GM19023 (cell line): ENCODE results near the gene SQOR.
"Not testable (repeated sequence)": the region's sequence is repeated elsewhere in the genome, so short reads cannot be mapped to it uniquely, and the experiment has no call there.

Source experiments
- ATAC-seq: cut with Tn5 transposase; IDR thresholded peaks from one replicate; pipeline ENCODE4 v1.9.1; 2021; ENCODE audit warnings: mild to moderate bottlenecking, moderate library complexity; ENCODE audit not compliant: unreplicated experiment

The SQOR gene

DNA sequence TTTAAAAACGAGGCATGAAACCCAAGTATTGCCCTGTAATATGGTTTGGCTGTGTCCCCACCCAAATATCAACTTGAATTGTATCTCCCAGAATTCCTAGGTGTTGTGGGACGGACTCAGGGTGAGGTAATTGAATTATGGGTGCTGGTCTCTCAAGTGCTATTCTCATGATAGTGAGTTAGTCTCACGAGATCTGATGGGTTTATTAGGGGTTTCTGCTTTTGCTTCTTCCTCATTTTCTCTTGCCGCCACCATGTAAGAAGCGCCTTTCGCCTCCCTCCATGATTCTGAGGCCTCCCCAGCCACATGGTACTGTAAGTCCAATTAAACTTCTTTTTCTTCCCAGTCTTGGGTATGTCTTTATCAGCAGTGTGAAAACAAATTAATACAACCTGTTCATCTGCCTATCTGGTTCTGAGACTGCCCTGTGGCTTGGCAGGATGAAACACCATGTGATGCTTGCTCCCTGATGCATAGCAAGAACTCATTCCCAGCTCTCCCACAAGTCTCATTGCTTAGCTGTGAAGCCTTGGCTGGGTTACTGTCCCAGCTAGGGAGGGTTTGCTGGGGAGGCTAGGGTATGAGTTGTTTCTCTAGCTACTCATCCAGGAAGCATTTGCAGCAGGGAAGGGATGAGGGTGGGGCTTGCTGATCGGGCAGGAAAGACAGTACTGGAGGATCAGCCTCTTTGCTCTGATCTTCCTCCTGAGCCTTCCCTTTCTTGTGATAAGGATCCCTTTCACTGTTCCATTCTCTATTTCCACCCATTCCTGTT lies 3.7 kb upstream of the SQOR start:
- ATAC-seq, result no peak

DNA sequence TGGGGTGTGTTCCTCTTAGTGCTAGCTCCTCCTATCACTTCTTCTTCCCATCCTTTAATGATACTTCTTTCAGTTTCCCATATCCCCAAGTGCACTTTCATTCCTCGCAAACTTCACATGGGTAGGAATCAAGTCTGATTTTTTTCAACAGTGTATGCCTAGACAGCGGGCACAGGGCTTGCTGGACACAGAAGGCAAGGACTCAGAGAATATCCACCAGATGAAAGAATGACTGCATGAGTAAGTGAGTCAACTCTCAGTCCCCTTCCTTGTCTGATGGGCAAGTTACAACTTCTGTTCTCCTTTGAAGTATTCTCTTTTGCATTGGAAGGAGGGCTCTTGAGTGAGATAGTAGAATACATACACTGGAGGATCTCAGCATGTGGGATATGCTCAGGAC lies 3.1 kb upstream of the SQOR start:
- no peak for ATAC-seq

DNA sequence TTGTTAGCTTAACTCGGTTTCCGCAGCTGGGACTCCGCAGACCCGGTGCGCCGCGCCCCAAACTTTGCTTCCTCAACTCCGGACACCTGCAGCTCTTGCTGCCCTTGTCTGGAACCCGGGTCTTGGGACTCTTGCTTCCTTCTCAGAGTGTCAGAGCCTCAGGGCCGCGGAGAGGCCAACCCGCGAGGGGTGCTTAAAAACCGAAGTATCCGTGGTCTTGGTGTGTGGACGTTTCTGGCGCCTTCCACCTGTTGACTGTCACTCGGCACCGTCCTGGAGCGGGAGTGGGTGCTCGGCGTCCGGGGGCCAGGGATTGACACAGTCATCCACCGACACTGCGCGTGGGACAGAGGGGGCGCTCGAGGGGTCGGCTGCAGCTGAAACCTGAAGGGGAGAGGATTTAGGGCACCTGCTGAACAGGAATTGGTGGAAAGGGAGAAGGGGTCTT lies 386 bp downstream of the SQOR start:
- peak; percentile 54 for ATAC-seq

DNA sequence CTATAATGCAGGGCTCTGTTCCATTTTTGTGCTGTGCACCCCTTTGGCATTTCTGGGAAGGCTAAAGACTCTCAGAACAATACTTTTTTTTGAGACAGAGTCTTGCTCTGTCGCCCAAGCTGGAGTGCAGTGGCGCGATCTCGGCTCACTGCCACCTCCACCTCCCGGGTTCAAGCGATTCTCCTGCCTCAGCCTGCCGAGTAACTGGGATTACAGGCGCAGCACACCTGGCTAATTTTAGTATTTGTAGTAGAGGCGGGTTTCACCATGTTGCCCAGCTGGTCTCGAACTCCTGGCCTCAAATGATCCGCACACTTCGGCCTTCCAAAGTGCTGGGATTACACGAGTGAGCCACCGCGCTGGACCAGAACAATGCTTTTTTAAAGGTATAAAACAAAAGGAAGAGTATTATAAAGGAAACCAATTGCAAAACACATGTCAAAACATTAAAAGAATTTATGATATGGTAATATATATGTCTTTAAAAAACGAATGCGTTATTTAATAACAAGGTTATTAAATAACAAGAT lies 999 bp downstream of the SQOR start:
- ATAC-seq, result peak; percentile 3

DNA sequence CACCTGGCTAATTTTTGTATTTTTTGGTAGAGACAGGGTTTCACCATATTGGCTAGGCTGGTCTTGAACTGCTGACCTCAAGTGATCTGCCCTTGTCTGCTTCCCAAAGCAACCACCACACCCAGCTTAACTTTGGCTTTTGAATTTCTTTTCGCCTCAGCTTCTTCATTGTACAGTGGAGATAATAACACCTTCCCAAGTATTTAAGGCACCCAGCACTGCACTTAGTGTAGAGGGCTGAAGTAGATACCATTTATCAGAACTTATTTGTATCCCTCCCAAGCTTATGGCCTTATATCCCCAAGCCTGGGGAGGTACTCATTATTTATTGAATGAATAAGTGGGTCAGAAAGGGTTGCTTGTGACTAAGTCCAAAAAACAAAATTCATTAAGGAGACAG lies 2.3 kb downstream of the SQOR start:
- ATAC-seq, result no peak

DNA sequence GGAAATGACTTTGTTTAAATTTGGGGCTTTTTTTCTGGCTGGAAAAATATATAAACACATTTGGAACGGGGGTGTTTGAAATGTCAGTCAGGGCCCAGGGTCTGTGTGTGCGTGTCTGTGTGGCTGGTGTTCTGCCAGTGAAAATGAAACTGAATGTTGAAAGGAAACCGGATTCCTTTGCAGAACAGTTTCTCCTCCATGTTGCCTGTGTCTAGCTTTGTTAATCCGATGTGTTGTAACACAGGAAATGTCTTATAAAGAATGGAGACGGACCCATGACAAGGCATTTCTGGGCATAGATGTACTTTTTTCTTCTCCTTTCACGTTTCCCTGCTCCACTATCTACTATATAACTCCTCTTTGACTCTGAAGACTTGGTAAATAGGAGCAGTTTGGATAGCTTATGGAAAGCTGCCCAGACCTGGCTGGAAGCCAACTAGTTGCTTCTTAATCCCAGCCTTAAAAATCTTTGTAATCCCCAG lies 2.8 kb downstream of the SQOR start:
- peak; percentile 40 for ATAC-seq

DNA sequence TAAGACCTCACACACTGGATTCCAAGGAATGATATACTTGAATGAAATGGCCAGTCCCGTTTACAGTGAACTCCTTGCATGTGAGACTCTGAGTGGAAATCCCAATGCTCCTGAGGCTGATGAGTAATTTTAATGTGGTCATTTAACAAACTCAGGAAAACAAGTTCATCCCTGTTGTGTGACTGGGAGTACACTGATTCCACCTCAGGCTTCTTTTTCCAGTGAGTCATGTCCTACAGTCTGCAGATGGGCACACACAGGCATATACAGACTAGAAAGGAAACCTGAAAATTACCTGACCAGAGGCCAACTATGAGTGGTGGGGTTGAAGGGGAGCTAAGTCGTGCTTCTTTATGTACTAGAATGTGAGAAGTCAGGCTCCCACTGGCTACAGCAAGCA lies 5.8 kb downstream of the SQOR start:
- ATAC-seq, result no peak

DNA sequence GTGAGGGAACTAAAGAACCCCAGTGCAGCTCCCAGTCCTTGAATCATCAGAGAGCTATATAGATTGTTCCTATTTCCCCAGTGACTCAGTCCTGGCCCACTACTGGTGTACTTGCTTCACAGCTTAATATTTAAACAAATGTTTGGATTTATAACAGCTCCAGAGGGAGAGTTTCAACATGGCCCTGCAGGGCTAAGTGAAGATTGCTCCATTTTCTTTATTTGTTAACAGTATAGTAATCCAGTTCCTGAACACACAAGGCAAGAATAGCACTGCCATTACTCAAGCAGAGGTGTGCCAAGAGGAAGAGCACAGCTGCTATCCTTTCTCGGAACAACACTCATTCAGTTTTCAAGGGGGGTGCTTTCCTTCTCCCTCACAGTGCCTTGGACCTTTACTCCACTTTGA lies 6.5 kb downstream of the SQOR start:
- ATAC-seq, result no peak

DNA sequence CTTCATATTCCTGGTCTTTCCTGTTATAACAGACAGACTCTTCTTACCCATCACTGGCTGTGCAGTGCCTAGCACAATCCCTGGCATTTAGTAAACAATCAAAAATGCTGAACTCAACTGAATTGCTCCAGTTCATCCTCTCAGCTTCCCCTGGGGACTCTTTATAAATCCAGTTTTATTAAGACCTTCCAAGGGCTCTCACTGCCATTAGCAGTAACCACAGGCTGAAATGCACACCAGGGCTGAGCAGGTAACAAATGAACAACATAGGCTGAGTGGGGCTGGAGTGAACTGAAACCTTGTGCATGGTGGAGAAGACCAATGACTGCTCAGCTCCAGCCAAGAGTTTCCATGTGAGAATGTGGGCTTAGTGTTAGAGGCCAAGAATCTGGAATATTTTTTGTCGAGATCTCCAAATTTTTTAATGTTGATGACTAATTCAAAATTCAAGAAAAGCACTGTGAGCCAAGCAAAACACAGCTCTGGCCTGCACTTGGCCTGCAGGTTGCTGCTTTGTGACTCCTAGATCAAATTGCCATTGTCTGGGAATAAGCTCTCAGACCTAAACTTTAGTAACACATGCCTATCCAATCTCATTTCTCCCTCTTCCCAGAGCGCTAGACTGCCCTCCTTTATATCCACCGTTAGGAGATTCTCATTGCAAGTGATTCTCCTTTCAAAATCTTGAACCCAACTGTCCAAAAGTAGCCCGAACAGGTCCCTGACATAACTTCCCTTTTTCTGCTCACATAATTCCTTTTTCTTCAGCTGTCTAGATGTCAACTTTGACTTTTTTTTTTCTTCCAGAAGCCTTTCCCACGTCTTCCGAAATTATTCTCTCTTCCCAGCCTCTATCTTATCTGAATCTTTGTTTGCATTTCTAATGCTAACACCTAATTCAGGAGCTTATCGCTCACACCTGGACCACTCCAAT lies 7.4 kb downstream of the SQOR start:
- no peak for ATAC-seq

DNA sequence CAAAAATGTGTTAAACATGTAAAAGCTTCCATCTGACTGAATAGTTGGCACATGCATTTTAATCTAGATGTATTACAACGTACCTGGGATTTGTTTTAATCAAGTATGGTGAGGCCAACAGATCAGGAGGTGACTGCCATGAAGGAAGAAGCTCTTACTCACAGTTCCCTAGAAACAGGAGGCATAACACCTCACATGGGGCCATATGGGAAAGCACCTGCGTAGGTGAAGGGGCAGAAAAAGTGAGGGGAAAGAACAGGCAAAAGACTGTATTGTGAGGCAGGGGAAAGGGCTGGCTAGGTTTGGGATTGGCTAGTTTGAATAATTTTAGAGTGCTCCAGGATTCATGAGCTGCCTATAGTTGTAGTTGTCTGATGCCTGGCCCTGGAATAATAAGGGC lies 9.6 kb downstream of the SQOR start:
- no peak for ATAC-seq

DNA sequence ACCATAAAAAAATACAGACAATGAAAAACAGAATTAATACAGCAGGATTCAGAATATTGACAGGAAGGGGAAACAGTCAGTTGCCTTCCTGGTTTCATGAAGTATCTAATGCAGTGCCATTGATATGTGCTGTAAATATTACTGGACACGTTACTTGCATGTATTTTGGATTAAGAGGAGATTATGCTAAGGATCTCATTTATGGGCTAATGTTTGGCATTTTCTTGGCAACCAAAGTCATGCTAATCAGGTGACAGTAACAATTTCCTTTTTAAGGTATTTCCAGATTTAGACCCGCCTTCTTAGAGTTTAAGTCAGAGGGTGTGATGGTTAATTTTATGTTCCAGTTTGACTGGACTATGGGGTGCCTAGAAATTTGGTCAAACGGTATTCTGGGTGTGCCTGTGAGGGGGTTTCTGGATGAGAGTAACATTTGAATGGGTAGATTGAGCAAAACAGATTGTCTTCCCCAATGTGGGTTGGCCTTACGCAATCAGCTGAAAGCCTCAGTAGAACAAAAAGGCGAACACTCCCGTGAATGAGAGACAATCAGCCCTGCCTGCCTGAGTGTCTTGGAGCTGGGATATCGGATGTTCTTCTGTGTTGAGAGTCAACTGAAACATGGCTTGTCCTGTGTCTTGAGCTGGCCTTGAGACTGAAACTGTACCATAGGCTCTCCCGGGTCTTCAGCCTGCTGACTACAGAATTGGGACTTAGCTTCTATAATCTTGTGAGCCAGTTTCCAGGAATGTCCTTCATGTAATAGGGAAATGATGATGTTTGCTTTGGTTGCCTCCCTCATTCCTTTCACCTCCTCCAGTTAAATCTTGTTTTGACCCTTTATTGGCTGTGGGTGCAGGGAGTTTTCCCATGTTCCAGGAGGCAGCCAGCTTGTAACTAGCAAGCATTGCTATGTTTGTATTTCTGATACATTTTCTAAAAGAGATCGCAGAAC lies 10.5 kb downstream of the SQOR start:
- ATAC-seq, result no peak

DNA sequence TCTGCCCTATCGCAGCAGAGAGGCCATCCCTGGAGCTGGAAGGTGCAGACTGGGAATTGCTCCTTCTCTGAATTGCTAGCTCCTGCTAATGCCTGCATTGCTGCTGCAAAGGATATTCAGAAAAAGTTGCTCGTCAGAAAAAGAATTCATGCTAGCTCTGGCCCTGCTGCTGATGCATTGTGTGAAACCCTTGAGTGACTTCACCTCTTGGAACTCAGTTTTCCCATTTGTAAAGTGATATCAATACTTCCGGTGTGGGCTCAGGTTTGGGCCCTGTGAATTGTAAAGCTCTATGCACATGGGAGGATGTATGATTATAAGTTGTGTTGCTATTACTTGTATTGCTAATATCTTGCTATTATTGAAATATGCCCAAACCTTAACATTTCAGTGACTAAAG lies 11.4 kb downstream of the SQOR start:
- no peak for ATAC-seq

DNA sequence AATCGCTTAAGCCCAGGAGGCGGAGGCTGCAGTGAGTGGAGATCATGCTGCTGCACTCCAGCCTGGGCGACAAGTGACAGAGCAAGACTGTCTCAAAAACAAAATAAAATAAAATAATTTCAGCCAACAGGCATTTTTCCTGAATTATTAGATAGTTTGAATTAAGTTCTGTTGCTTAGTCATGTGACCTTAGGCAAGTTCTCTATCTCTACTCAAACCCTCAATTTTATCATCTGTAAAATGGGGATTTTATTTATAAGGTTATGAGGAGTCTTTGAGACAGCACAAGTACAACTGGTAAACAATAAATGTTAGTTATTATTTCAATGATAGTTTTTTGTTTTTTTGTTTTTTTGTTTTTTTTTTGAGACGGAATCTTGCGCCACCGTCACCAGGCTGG lies 13.0 kb downstream of the SQOR start:
- no peak for ATAC-seq

DNA sequence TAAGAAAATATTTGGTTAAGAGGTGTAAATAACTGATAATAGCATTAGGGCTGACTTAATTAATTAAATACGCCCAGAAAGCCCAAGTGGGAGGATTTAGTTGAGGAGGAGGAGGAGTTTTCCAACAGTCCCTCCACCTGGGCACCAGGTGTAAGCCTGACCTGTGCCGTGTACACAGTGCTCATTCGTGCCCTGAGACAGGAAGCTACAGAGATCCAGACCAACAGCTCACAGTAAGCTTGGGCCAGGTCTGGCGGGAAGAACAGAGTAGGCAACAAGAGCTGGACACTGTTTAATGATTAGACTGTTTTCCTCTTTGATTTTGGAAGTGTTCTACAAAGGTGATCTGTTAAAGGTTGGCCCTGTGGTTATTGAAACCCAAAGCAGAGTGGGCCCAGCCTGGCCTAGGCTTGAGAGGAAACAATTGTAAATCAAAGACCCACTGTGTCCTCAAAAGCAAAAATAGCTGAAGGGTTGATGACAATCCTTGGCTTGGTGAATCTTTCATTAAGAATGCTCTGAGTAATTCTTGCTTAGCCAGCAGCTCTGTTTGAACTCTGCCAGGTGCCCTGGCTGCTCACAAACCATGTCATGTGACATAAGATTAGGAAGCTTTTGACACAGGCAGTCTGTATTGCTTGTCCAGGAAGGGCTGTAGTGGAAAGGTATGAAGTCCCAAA lies 13.8 kb downstream of the SQOR start:
- no peak for ATAC-seq

DNA sequence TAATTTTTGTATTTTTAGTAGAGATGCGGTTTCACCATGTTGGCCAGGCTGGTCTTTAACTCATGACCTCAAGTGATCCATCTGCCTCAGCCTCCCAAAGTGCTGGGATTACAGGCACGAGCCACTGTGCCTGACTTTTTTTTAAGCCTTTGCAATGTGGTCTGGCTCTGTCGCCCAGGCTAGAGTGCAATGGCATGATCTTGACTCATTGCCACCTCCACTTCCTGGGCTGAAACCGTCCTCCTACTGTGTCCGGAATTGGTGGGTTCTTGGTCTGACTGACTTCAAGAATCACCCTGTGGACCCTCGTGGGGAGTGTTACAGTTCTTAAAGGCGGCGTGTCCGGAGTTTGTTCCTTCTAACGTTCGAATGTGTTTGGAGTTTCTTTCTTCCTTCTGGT lies 15.2 kb downstream of the SQOR start:
- not testable (repeated sequence) for ATAC-seq

DNA sequence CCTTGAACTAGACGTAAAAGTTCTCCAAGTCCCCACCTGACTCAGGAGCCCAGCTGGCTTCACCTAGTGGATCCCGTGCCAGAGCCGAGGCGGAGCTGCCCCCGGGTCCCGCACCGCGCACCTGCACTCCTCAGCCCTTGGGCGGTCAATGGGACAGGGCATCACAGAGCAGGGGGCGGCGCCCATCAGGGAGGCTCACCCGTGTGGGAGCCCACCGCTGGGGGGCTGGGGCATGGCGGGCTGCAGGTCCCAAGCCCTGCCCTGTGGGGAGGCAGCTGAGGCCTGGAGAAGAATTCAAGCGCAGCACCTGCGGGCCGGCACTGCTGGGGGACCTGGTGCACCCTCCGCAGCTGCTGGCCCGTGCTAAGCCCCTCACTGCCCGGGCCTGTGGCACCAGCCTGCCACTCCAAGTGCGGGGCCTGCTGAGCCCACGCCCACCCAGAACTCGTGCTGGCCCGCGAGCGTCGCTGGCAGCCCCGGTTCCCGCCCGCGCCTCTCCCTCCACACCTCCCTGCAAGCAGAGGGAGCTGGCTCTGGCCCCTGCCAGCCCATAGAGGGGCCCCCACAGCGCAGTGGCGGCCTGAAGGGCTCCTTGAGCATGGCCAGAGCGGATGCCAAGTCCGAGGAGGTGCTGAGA lies 16.2 kb downstream of the SQOR start:
- no peak for ATAC-seq

DNA sequence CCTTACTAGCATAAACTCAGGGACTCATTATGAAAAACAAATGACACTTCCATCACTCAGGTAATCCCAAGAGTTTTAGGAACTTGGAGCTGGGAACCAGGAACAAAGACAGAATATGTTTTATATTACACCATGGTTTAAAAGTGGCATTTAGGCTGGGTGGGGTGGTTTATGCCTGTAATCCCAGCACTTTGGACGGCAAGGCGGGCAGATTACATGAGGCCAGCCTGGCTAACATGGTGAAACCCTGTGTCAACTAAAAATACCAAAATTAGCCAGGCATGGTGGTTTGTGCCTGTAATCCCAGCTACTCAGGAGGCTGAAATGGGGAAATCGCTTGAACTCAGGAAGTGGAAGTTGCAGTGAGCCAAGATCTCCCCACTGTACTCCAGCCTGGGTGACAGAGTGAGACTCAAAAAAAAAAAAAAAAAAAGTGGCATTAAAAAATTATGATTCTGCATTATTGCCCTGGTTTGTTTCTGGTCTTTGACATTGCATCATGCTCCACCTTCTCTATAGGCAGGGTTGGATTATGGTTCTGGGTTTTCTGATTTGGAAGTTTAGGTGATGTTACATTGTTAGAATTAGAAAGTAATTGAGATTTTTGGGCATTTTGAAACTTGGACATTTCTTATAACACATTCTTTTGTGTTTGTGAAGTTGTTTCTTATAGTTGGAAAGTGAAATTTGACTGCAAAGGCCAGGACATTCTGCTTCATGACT lies 19.0 kb downstream of the SQOR start:
- ATAC-seq, result no peak

DNA sequence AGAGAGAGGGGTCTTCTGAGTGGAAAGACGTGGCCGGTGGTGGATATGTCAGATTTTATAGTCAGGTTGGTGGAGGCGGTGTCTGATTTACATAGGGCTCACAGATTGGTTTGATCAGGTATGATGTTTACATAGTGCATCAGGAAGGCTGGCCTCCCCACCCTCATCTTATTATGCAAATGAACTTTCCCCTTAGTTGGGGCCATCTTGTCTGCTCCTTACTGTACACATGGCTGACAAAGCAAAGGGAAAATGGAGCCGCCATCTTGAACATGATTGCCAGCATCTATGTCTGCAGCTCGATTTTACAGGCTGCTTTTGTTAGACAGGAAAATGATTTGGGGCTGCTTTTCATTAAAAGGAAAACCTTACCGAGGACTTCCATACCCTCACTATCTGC lies 19.9 kb downstream of the SQOR start:
- no peak for ATAC-seq

DNA sequence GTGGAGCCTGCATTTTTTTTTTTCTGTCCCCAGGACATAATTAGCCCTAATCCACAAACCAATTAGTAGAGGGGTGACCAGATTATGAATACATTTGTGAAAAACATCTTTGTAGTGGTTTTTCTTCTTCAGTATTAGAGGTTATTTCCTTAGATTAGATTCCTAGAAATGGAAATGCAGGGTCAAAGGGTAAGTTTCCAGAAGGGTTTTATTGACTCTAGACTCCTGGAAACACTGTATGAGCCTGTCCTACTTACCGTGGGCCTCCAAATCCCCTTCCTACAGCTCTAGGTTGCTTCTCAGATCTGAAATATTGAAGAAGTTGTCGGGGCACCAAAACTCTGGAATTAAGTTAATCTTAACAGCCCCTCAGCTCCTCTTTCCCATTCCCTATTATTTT lies 22.4 kb downstream of the SQOR start:
- ATAC-seq, result no peak
